ENCODE data around the gene UBALD1.

The UBALD1 gene

GRCh38 chr16:4641895-4642294 is 27.2 kb upstream of the UBALD1 start:
- no peak for DNase-seq

DNA sequence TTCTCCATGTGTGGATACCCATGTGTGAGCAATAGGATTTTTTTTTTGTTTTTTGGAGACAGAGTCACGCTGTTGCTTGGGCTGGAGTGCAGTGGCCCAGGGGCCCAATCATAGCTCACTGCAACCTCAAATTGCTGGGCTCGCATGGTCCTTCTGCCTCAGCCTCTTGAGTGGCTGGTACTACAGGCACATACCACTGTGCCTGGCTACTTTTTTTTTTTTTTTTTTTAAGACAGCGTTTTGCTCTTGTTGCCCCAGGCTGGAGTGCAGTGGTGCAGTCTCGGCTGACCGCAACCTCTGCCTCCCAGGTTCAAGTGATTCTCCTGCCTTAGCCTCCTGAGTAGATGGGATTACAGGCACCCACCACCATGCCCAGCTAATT is 26.6 kb upstream of the UBALD1 start:
- DNase-seq: no peak

DNA sequence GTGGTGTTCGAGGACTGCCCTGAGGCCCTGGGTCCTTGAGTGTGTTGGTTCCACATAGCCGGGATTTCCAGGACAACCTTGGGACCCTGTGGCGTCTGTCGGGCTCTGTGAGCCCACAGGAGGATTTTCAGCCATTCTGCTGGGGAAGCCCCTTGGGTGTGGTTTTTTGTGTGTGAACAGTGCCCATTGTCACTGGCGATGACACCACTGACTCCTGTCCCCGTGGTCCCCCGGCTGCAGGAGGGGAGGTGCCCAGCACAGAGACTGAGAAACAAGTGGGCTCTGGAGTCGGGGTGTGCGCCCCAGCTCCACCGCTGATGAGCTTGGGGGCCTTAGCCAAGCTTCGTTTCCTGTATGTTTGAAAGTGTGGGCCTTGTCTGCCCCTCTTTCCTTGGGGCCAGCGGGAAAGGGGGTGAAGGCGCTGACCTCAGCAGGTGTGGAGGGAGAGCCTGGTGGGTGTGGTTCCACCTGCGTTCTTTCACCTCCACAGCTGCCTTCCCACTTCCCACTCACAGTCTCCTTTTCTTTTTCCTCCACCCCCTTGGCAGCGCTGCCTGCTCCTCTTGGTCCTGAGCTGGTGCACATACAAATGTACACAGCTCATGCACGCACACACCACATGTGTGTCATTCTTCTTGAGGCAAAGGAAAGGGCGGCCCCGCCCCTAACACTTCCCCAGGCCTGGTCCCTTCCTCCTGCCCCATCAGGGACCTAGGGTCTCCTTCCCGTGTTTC is 26.1 kb upstream of the UBALD1 start:
- DNase-seq: no peak

- no peak for DNase-seq
Measured at GRCh38 chr16:4639899-4640509, 25.3 kb upstream of the UBALD1 start.

- no peak for DNase-seq
Measured at GRCh38 chr16:4637501-4638166, 22.9 kb upstream of the UBALD1 start.

GRCh38 chr16:4636196-4636595 is 21.5 kb upstream of the UBALD1 start:
- DNase-seq: no peak

- DNase-seq: no peak
Measured at GRCh38 chr16:4634768-4635167, 20.1 kb upstream of the UBALD1 start.

- no peak for DNase-seq
Measured at GRCh38 chr16:4633910-4634635, 19.4 kb upstream of the UBALD1 start.

DNA sequence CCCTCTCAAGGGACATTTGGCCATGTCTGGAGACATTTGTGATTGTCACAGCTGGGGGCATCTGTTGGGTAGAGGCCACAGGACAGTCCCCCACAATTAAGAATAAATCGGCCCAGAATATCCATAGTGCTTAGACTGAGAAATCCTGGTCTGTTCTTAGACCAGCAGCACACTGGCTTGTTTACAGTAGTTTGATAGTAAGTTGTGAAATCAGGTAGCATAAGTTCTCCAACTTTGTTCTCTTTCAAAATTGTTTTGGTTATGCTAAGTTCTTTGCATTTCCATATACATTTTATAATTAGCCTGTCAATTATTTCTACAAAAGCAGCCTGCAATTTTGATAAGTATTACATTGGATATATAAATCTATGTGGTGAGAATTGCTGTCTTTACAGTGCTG is 16.8 kb upstream of the UBALD1 start:
- no peak for DNase-seq

DNA sequence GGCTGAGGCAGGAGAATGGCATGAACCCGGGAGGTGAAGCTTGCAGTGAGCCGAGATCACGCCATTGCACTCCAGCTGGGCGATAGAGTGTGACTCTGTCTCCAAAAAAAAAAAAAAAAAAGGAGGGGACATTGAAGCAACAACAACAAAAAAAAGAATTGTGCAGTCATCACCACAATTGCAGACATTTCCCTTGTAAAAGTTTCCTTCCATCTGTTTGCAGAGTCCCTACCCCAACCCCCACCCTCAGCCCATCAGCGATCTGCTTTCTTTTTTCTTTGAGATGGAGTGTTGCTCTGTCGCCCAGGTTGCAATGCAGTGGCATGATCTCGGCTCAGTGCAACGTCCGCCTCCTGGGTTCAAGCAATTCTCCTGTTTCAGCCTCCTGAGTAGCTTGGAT is 13.6 kb upstream of the UBALD1 start:
- no peak for DNase-seq

DNA sequence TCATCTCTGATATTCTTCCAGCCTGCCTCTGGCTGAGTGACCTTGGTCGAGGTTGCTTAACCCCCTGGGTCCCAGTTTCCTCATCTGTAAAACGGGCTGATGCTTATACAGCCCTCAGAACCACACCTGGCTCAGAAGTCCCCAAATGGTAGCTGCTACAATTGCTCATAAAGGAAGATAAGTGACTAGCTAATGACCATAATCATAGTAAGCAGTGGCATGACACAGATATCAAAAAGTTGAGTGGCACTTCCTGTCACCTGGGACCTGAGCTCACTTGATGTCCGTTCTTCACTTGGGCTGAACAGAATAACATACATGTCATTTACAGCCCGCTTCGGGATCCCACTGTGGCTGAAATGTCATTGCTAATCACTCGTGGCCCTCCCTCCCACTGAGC is 11.7 kb upstream of the UBALD1 start:
- DNase-seq: no peak

- no peak for DNase-seq
Measured at GRCh38 chr16:4625560-4626159, 11.0 kb upstream of the UBALD1 start.

DNA sequence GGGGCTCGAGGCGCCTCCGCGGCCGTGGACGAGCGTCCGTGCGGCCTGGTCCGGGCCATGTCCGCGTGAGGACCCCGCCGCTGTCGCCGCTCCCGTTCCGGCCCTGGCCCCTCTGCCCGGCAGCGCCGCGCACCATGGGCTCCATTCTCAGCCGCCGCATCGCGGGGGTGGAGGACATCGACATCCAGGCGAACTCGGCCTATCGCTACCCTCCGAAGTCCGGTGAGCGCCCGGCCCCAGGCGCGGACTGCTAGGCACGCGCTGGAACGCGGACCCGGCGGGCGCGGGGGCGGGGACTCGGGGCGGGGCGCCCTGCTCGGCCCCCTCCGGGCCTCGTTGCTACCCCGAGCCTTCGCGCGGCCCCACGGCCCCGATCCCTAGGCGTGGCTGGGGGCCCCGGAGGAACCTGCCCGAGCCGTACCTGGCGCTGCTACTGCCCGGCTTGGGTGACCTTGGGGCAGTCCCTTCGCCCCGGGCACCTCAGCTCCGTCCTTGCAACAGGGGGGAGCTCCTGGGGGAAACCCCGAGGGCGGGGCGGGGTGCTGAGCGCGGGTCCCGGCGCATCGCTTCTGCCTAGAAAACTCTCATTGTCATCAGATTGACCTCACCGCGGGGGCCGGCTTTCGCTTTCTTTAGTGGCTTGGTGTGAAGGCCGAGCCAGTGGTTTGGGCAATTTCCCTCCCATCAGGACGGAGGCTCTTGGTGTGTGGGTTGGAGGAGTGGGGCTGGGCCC is 10.3 kb upstream of the UBALD1 start:
- DNase-seq: peak; percentile 31

DNA sequence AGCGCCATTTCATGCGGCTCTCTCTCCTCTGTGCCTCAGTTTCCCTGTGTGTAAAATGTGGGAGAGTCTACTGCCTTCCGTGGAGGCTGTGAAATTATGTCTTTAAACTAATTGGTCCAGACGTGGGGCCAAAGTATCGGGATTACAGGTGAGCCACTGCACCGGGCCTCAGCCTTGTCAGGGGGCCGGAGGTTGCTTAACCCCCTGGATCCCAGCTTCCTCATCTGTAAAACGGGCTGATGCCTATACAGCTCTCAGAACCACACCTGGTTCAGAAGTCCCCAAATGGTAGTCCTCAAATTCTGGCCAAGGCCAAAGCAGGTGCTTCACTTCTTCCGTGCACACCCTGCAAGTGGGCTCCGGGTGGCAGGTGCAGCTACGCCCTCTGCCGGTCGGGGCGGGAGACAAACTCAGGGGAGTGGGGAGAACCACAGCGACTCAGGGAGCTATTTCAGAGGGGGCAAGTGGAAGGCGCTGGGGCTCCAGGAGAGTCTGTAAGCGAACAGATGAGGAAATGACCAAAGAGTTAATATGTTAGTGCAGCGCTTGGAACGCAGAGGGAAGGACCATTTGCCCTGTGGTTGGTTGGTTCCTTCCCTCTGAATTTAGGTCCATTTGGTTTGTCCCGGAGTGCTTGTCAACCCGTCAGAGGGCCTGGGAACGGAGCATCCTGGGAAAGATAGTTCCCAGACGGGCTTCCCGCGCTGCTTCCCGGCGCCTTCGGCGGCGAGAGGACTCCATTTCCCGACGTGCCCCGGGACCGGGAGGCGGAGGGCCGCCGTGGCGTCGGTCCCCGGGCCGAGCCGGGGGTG is 9.5 kb upstream of the UBALD1 start, which contains the start of gene MGRN1:
Gene MGRN1, plus strand, starts transcription at position 812 of the 812 bp plus-strand sequence. CDS start 135 bp downstream, outside the sequence.
- peak; percentile 87 for DNase-seq

GRCh38 chr16:4623593-4623992 is 8.9 kb upstream of the UBALD1 start:
- no peak for DNase-seq

DNA sequence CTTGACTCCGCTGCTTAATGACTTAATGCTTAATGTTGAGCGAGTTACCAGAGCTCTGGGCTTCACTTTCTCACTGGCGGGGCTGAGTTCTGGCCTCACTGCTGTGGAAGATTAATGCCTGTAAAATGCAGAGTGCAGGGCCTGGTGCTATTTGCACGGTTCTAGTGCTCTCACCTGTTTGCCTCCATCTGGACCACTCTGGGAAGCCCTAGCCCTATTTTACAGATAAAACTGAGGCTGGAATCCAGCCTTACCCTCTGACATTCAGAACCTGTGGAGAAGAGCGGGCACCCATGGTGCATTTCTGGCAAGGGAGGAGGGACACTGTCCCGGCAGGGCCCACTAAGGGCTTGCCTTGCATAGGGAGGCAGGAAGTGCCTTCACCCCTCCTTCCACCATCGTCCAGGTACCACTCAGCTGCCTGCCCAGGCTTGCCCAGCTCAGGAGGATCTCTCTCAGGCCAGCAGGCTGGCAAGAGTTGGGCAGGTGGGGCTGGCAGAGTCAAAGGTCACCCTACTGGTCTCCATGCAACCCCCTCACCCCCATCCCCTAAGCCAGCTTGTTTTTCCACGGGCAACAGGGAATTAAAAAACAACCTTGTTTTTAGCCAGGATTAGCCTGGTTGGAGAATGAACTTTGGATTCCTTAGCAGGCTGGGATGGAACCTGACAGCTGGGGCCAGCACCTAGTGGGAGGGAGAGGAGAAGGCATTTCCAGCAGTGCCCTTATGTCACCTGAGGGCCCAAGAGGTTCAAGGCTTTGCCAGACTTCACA is 4.1 kb upstream of the UBALD1 start:
- DNase-seq: peak; percentile 49

DNA sequence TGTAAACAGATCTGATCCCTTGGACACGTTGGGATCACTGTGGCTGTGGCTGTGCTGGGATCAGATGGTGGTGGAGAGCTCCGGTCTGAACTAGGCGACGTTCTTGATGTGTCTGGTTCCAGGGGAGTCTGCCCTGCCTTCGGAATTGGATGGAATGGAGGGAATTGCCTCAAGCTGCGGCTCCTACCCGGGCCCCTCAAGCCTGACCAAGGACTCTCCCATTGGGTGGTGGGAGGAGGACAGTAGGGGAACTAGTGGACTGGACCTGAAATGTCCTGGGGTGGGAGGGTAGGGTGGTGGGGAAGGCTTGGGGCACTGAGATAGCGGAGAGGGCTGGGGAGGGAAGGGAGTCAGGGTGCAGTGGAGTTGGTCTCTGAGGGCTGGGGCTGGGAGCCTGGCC is 3.2 kb upstream of the UBALD1 start:
- DNase-seq: no peak

DNA sequence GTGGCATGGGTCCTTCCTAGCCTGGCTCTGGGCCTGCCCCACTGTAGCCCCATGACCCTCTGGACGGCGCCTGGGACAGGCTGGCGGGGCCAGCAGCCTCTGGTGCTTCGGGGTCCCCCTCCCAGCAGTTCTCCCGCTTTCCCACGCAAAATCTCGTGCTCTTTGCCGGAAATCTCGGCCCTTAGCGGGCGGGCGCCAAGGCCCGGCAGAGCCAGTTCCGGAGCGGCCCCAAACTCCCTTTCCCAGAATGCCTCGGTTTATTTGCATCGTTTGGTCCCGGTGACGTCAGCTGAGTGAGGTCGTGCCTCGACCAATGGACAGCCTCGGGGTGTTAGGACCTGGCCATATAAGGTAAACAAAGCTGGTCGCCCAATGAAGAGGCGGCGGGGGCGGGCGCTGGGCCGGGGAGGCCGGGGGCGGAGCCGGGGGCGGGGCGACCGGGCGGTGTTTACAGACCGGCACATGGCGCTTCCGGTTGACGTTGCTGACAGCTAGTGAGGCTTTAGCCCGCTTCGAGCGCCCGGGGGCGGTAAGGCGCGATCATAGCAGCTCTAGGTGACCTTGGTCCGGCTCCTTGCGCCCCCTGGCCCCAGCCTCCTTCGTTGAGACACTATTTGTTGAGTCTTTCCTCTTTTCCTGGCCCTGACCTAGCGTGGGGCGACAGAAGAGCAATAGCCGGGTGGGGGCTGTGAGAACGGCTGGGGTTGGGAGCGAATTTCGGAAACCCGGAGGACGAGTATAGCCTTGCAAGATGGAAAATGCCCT is 1.5 kb upstream of the UBALD1 start:
- DNase-seq: peak; percentile 98

- no peak for DNase-seq
Measured at GRCh38 chr16:4615384-4616046, 827 bp upstream of the UBALD1 start.

All from DMS79 treated with DMSO at 0.1 percent for 48 hours (cell line).